Endothelial cell of umbilical vein (primary cell): Measurements from ENCODE around the gene MFSD6. TPM values are rescaled to one million over a fixed set of nuclear protein-coding genes. Genes with fewer than 3 reads are reported as not detected.
A peak's percentile ranks its signal among the peaks of the same experiment; 100 is the strongest.

Source experiments
- BruUV-seq: library from RNA; stranded (reverse); fragments of 400-500 nt; replicated peaks from 2 replicates; lab custom pipeline; 2021; lab: Mats Ljungman, UMichigan
- CTCF ChIA-PET: fragments of 300-600, 350-600 bp; sonication (Branson Sonifier 250); formaldehyde crosslinking; loops from one replicate; lab custom pipeline; 2021; ENCODE audit warnings: antibody characterized with exemption, inconsistent platforms; lab: Charles Lee
- POLR2A ChIA-PET: fragments of 300-600, 350-600 bp; sonication (Branson Sonifier 250); formaldehyde crosslinking; loops from one replicate; lab custom pipeline; 2021; ENCODE audit warnings: antibody characterized with exemption, inconsistent platforms; lab: Charles Lee
- DNase-seq: peaks from one replicate; pipeline ENCODE4 v3.0.0-alpha.2; 2011; ENCODE audit warnings: low read depth, low spot score
- FAIRE-seq: peaks from 2 replicates; lab custom pipeline; 2011; peaks lifted over from hg19 to GRCh38; lab: Jason Lieb, UNC
- H2AFZ ChIP-seq: 2 replicates; pipeline ENCODE4 v1.6.0; 2012; ENCODE audit warnings: low read depth, low read length, control low read depth, inconsistent platforms
- H3K27ac ChIP-seq: 2 replicates; pipeline ENCODE4 v1.5.1; 2011; ENCODE audit warnings: low read depth, mild to moderate bottlenecking, control low read depth, low read length, moderate library complexity; ENCODE audit not compliant: insufficient read depth
- H3K27me3 ChIP-seq, 2 experiments: 2 replicates each; pipeline versions ENCODE4 v1.6.0 to v1.6.1; 2011; ENCODE audit warnings: low read length in 2 of 2, mixed read lengths in 1 of 2; ENCODE audit not compliant: control insufficient read depth in 2 of 2, insufficient read depth in 2 of 2
- H3K36me3 ChIP-seq, 2 experiments: 2 replicates in 1 of 2; 3 replicates in 1 of 2; pipeline ENCODE4 v1.5.1; 2011; ENCODE audit warnings: low read length in 2 of 2, mild to moderate bottlenecking in 1 of 2, moderate library complexity in 1 of 2; ENCODE audit not compliant: control insufficient read depth in 2 of 2, insufficient read depth in 2 of 2; ENCODE audit errors: extremely low read depth in 1 of 2
- H3K4me1 ChIP-seq: 3 replicates; pipeline ENCODE4 v1.5.1; 2011; ENCODE audit warnings: mild to moderate bottlenecking, low read length; ENCODE audit not compliant: control insufficient read depth, insufficient read depth; ENCODE audit errors: extremely low read depth
- H3K4me2 ChIP-seq: 2 replicates; pipeline ENCODE4 v1.6.1; 2011; ENCODE audit warnings: low read length, control low read depth, mixed read lengths; ENCODE audit not compliant: insufficient read depth
- H3K4me3 ChIP-seq, 3 experiments: fragments of 200-600 bp in 1 of 3; sonication (generic), shearing (Covaris generic) in 1 of 3; replicated peaks in 1 of 3; 2 replicates each; pipeline ENCODE4 v1.5.1; 2011 to 2016; ENCODE audit warnings: control low read depth in 3 of 3, low read length in 3 of 3, mild to moderate bottlenecking in 2 of 3, inconsistent platforms in 1 of 3, low read depth in 1 of 3, moderate library complexity in 1 of 3; ENCODE audit not compliant: insufficient read depth in 1 of 3
- H3K79me2 ChIP-seq: 2 replicates; pipeline ENCODE4 v1.6.0; 2012; ENCODE audit warnings: low read length, inconsistent platforms; ENCODE audit not compliant: control insufficient read depth, insufficient read depth
- H3K9ac ChIP-seq: replicated peaks from 2 replicates; pipeline ENCODE3; 2011; ENCODE audit warnings: low read length, control low read depth; ENCODE audit not compliant: insufficient read depth; ENCODE audit errors: extremely low read depth
- H3K9me1 ChIP-seq: replicated peaks from 3 replicates; pipeline ENCODE4 v1.6.0; 2011; ENCODE audit warnings: mild to moderate bottlenecking, low read length; ENCODE audit not compliant: control insufficient read depth, insufficient read depth; ENCODE audit errors: extremely low read depth
- H3K9me3 ChIP-seq: replicated peaks from 2 replicates; pipeline ENCODE4 v1.5.1; 2012; ENCODE audit warnings: low read length, inconsistent platforms; ENCODE audit not compliant: control insufficient read depth, insufficient read depth
- H4K20me1 ChIP-seq: replicated peaks from 2 replicates; pipeline ENCODE3; 2011; ENCODE audit warnings: mild to moderate bottlenecking, low read length; ENCODE audit not compliant: control insufficient read depth, insufficient read depth; ENCODE audit errors: extremely low read depth
- EZH2 ChIP-seq: IDR thresholded peaks from 2 replicates; pipeline ENCODE4 v1.6.1; 2012; ENCODE audit warnings: borderline replicate concordance, low read depth, mild to moderate bottlenecking, moderate library complexity, low read length, inconsistent platforms; ENCODE audit not compliant: severe bottlenecking
- GATA2 ChIP-seq: IDR thresholded peaks from 2 replicates; pipeline ENCODE4 v1.7.0; 2011; ENCODE audit warnings: low read depth, mild to moderate bottlenecking, moderate library complexity, mixed read lengths, low read length; ENCODE audit not compliant: insufficient read length, insufficient read depth
- MYC ChIP-seq: IDR thresholded peaks from one replicate; pipeline ENCODE4 v1.6.1; 2011; ENCODE audit warnings: mild to moderate bottlenecking, low read depth, low read length
- POLR2A ChIP-seq: IDR thresholded peaks from 2 replicates; pipeline ENCODE4 v1.6.1; 2012; ENCODE audit warnings: low read depth, mild to moderate bottlenecking, control low read depth, low read length
- POLR2AphosphoS5 ChIP-seq: IDR thresholded peaks from 2 replicates; pipeline ENCODE4 v1.6.1; 2012; ENCODE audit warnings: low read depth, mild to moderate bottlenecking, control low read depth, low read length, moderate library complexity; ENCODE audit not compliant: insufficient read depth
- dilution Hi-C: fragments of 300-500 bp; cut with MboI; formaldehyde crosslinking; loops from one replicate; pipeline ENCODE4 v1.15.0; 2019; ENCODE audit warnings: low sequenced_read_pairs; ENCODE audit not compliant: extremely low pct_ligation_motif_present
- intact Hi-C: fragments of 100-400 bp; cut with micrococcal nuclease; formaldehyde crosslinking; loops from one replicate; pipeline ENCODE4 v1.10.0; 2022
- polyA plus RNA-seq, 4 experiments: library from polyadenylated mRNA; depleted of rRNA in 3 of 4; stranded (reverse) in 3 of 4; unstranded in 1 of 4; fragments of >200 nt; gene quantifications; 2 replicates each; pipeline versions ENCODE4 v1.2.1 to v1.2.3, GENCODE V29; 2011 to 2012; ENCODE audit warnings: missing spikeins in 1 of 4
- total RNA-seq: library from RNA; stranded (reverse); gene quantifications from 2 replicates; pipeline ENCODE4 v1.2.3, GENCODE V29; 2021
- TF ChIP-seq, protein P1 (sequence below), 2 donors: IDR thresholded peaks; 1 replicate in 1 of 2; 2 replicates in 1 of 2; pipeline ENCODE4 v1.5.1; 2011; ENCODE audit warnings: low read length in 2 of 2, mild to moderate bottlenecking in 2 of 2, moderate library complexity in 2 of 2, control low read depth in 1 of 2, inconsistent platforms in 1 of 2, low read depth in 1 of 2; ENCODE audit not compliant: insufficient read depth in 1 of 2; ENCODE audit errors: extremely low read depth in 1 of 2
- TF ChIP-seq, protein P2 (sequence below): IDR thresholded peaks from 2 replicates; pipeline ENCODE4 v1.6.1; 2011; ENCODE audit not compliant: insufficient read depth, insufficient read length

Gene MFSD6
- total and polyA plus RNA-seq, 2 donors (not counting 3 experiments of a cell fraction or from before 2014, with no cell fraction given): 4.3 to 4.5 TPM

DNA sequence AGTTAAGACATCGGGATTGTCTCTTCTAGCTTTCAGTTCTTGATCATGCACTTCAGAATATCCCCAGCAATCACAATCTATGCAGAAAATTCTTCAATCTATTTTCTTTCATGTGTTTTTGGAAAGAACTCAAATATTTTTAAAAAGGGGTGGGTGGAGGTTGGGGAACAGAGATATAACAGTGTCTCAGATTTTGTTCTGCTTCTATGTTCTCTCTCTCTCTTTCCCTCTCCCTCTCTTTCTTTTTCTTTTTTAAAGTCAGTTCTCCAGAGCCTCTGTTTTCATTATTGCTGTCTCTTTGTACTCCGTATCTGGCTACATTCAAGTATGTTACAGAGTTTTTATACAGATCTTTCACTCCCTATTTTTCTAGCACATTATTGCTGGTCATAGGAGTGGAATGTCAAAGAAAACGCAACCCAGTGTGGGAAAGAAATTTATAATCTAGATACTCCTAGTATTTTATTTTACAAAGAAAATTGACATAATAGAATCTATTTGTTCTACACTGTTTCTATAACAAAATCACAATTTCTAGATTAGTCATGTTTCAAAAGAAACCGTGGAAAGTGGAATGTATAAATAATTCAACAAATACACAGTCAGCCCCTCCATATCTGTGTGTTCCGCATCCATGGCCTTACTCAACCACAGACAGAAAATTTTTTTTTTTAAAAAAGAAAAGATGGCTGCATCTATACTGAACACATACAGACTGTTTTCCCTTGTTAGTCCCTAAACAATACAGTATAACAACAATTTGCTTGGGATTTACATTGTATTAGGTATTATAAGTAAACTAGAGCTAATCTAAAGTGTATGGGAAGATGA is 137.6 kb downstream of the MFSD6 start:
- DNase-seq (no peak), FAIRE-seq (no peak)
- H3K4me1 ChIP-seq: no peaks in the 10 kb centered on the region
- POLR2A ChIA-PET: no interaction called here
- dilution Hi-C loops: no loop called here
- H3K9ac ChIP-seq: peak overlapping the region; percentile 3
- CTCF ChIA-PET: no interaction called here
- no peaks in the 10 kb centered on the region for H3K27me3 ChIP-seq
- H3K4me3 ChIP-seq: peak overlapping the region in 1 of 3 experiments; percentile 11
- intact Hi-C loops: no loop called here
- H3K9me1 ChIP-seq: no peaks in the 10 kb centered on the region
- TF ChIP-seq, protein P1, sequence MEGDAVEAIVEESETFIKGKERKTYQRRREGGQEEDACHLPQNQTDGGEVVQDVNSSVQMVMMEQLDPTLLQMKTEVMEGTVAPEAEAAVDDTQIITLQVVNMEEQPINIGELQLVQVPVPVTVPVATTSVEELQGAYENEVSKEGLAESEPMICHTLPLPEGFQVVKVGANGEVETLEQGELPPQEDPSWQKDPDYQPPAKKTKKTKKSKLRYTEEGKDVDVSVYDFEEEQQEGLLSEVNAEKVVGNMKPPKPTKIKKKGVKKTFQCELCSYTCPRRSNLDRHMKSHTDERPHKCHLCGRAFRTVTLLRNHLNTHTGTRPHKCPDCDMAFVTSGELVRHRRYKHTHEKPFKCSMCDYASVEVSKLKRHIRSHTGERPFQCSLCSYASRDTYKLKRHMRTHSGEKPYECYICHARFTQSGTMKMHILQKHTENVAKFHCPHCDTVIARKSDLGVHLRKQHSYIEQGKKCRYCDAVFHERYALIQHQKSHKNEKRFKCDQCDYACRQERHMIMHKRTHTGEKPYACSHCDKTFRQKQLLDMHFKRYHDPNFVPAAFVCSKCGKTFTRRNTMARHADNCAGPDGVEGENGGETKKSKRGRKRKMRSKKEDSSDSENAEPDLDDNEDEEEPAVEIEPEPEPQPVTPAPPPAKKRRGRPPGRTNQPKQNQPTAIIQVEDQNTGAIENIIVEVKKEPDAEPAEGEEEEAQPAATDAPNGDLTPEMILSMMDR (IDR thresholded peaks at IDR 0.05; ENCODE audit: extremely low read depth in 1 of 2, insufficient read depth in 1 of 2, low read depth in 1 of 2, low read length in 2 of 2): no peak
- TF ChIP-seq POLR2A (no peak), EZH2 (no peak), MYC (no peak), GATA2 (no peak), POLR2AphosphoS5 (no peak)
- TF ChIP-seq, protein P2, sequence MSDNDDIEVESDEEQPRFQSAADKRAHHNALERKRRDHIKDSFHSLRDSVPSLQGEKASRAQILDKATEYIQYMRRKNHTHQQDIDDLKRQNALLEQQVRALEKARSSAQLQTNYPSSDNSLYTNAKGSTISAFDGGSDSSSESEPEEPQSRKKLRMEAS: no peak
- no peaks in the 10 kb centered on the region for H3K79me2 ChIP-seq
- peak overlapping the region; percentile 72 for H3K4me2 ChIP-seq
- H4K20me1 ChIP-seq: no peaks in the 10 kb centered on the region
- H3K9me3 ChIP-seq: no peaks in the 10 kb centered on the region
- no TSS peak for BruUV-seq
- H3K27ac ChIP-seq: no peak overlapping the region
- H2AFZ ChIP-seq: peak overlapping the region; percentile 57
- no peaks in the 10 kb centered on the region for H3K36me3 ChIP-seq
